HG03280 (cell line): ENCODE results near the gene KIRREL3.

ENCODE experiments used
- ATAC-seq: cut with Tn5 transposase; IDR thresholded peaks from one replicate; pipeline ENCODE4 v1.9.1; 2021; ENCODE audit warnings: mild to moderate bottlenecking, moderate library complexity; ENCODE audit not compliant: unreplicated experiment

Gene KIRREL3

GRCh38 chr11:126686938-126687337 is 313.6 kb downstream of the KIRREL3 start:
- no peak for ATAC-seq

GRCh38 chr11:126683766-126684728 is 316.5 kb downstream of the KIRREL3 start:
- ATAC-seq = no peak

GRCh38 chr11:126682590-126682989 is 318.0 kb downstream of the KIRREL3 start:
- no peak for ATAC-seq

- ATAC-seq = no peak
Measured at GRCh38 chr11:126680700-126681099, 319.9 kb downstream of the KIRREL3 start.

- no peak for ATAC-seq
Measured at GRCh38 chr11:126680131-126680530, 320.4 kb downstream of the KIRREL3 start.

GRCh38 chr11:126679033-126679432 is 321.5 kb downstream of the KIRREL3 start:
- ATAC-seq = no peak

- no peak for ATAC-seq
Measured at GRCh38 chr11:126676536-126676935, 324.0 kb downstream of the KIRREL3 start.

GRCh38 chr11:126673319-126673718 is 327.3 kb downstream of the KIRREL3 start:
- ATAC-seq = no peak

GRCh38 chr11:126669416-126669815 is 331.2 kb downstream of the KIRREL3 start:
- no peak for ATAC-seq

GRCh38 chr11:126664643-126665042 is 335.9 kb downstream of the KIRREL3 start:
- ATAC-seq = no peak

GRCh38 chr11:126663749-126664592 is 336.6 kb downstream of the KIRREL3 start:
- no peak for ATAC-seq

- ATAC-seq = no peak
Measured at GRCh38 chr11:126662035-126662790, 338.4 kb downstream of the KIRREL3 start.

GRCh38 chr11:126660761-126661425 is 339.7 kb downstream of the KIRREL3 start:
- ATAC-seq = no peak

- no peak for ATAC-seq
Measured at GRCh38 chr11:126660321-126660720, 340.2 kb downstream of the KIRREL3 start.

- no peak for ATAC-seq
Measured at GRCh38 chr11:126658306-126659056, 342.1 kb downstream of the KIRREL3 start.

GRCh38 chr11:126655807-126656128 is 344.8 kb downstream of the KIRREL3 start:
- ATAC-seq = no peak

GRCh38 chr11:126654886-126655806 is 345.4 kb downstream of the KIRREL3 start:
- ATAC-seq = no peak

GRCh38 chr11:126653040-126653439 is 347.5 kb downstream of the KIRREL3 start:
- no peak for ATAC-seq

GRCh38 chr11:126647735-126648134 is 352.8 kb downstream of the KIRREL3 start:
- no peak for ATAC-seq
